Neuronal stem cell (in vitro differentiated cells): ENCODE data around the gene CAMK2B.
A peak's percentile ranks its signal among the peaks of the same experiment; 100 is the strongest.

Experiments
- DNase-seq: peaks from one replicate; pipeline ENCODE4 v3.0.0-alpha.2; 2013; ENCODE audit warnings: low spot score
- H2AFZ ChIP-seq: one replicate; pipeline ENCODE4 v1.6.1; 2013; ENCODE audit warnings: mild to moderate bottlenecking, low read length, inconsistent platforms
- H2AK5ac ChIP-seq: 2 replicates; pipeline ENCODE4 v1.6.1; 2013; ENCODE audit warnings: low read depth, mild to moderate bottlenecking, inconsistent platforms, low read length, moderate library complexity, mixed read lengths
- H2BK120ac ChIP-seq: 2 replicates; pipeline ENCODE4 v1.6.1; 2013; ENCODE audit warnings: low read depth, mild to moderate bottlenecking, inconsistent platforms, low read length, moderate library complexity, mixed read lengths
- H2BK12ac ChIP-seq: one replicate; pipeline ENCODE4 v1.6.1; 2013; ENCODE audit warnings: low read length, inconsistent platforms
- H2BK15ac ChIP-seq: 2 replicates; pipeline ENCODE4 v1.6.1; 2013; ENCODE audit warnings: mild to moderate bottlenecking, low read length, inconsistent platforms, mixed read lengths
- H2BK5ac ChIP-seq: one replicate; pipeline ENCODE4 v1.6.1; 2013; ENCODE audit warnings: inconsistent platforms, mild to moderate bottlenecking, low read length, moderate library complexity
- H3K14ac ChIP-seq: one replicate; pipeline ENCODE4 v1.6.1; 2013; ENCODE audit warnings: low read length, inconsistent platforms
- H3K18ac ChIP-seq: 2 replicates; pipeline ENCODE4 v1.6.1; 2013; ENCODE audit warnings: low read length, inconsistent platforms
- H3K23ac ChIP-seq: 2 replicates; pipeline ENCODE4 v1.6.1; 2013; ENCODE audit warnings: low read depth, mild to moderate bottlenecking, mixed read lengths, low read length, inconsistent platforms; ENCODE audit not compliant: poor library complexity
- H3K27ac ChIP-seq: replicated peaks from 3 replicates; pipeline ENCODE4 v1.5.1; 2013; ENCODE audit warnings: low read length, inconsistent platforms
- H3K27me3 ChIP-seq, 3 experiments: 2 replicates each; pipeline ENCODE4 v1.6.1; 2013; ENCODE audit warnings: low read length in 3 of 3, mild to moderate bottlenecking in 2 of 3, inconsistent platforms in 1 of 3, low read depth in 1 of 3, mixed read lengths in 1 of 3, moderate library complexity in 1 of 3; ENCODE audit not compliant: control insufficient read depth in 3 of 3, insufficient read depth in 3 of 3
- H3K36me3 ChIP-seq, 2 donors: replicated peaks in 1 of 2; 2 replicates each; pipeline ENCODE4 v1.6.1; 2013; ENCODE audit warnings: low read length in 2 of 2; ENCODE audit not compliant: control insufficient read depth in 2 of 2, insufficient read depth in 2 of 2
- H3K4ac ChIP-seq: 2 replicates; pipeline ENCODE4 v1.6.1; 2013; ENCODE audit warnings: inconsistent platforms, mild to moderate bottlenecking, low read length, moderate library complexity
- H3K4me1 ChIP-seq, 2 donors: 1 replicate in 1 of 2; 2 replicates in 1 of 2; pipeline ENCODE4 v1.6.1; 2013; ENCODE audit warnings: low read length in 2 of 2, low read depth in 1 of 2; ENCODE audit not compliant: control insufficient read depth in 2 of 2, insufficient read depth in 1 of 2
- H3K4me2 ChIP-seq: one replicate; pipeline ENCODE4 v1.6.1; 2013; ENCODE audit warnings: mild to moderate bottlenecking, low read length, inconsistent platforms; ENCODE audit not compliant: insufficient read depth, poor library complexity, severe bottlenecking
- H3K4me3 ChIP-seq, 2 donors: 2 replicates each; pipeline ENCODE4 v1.5.1; 2013; ENCODE audit warnings: low read length in 2 of 2, mild to moderate bottlenecking in 2 of 2, inconsistent platforms in 1 of 2, moderate library complexity in 1 of 2
- H3K79me1 ChIP-seq: one replicate; pipeline ENCODE4 v1.6.1; 2013; ENCODE audit warnings: low read depth, mild to moderate bottlenecking, inconsistent platforms, low read length, moderate library complexity
- H3K9ac ChIP-seq: one replicate; pipeline ENCODE4 v1.6.1; 2013; ENCODE audit warnings: mild to moderate bottlenecking, low read depth, low read length, inconsistent platforms; ENCODE audit not compliant: poor library complexity
- H3K9me3 ChIP-seq, 2 donors: replicated peaks in 1 of 2; 2 replicates each; pipeline versions ENCODE3 to v1.6.1; 2013; ENCODE audit warnings: low read length in 2 of 2, mild to moderate bottlenecking in 2 of 2, inconsistent platforms in 1 of 2, low read depth in 1 of 2, mixed read lengths in 1 of 2, moderate library complexity in 1 of 2; ENCODE audit not compliant: control insufficient read depth in 2 of 2, insufficient read depth in 1 of 2
- H4K8ac ChIP-seq: one replicate; pipeline ENCODE4 v1.6.1; 2013; ENCODE audit warnings: low read depth, mild to moderate bottlenecking, inconsistent platforms, low read length, moderate library complexity
- H4K91ac ChIP-seq: one replicate; pipeline ENCODE4 v1.6.1; 2013; ENCODE audit warnings: low read length, low read depth, mild to moderate bottlenecking, inconsistent platforms; ENCODE audit not compliant: poor library complexity
- WGBS, 2 donors: extraction: QIAGEN DNeasy Blood & Tissue Kit; methylation state at CpG; one replicate each; pipeline ENCODE4 v1.1.7; 2013; ENCODE audit warnings: missing lambda C conversion rate in 2 of 2, mixed read lengths in 1 of 2; ENCODE audit not compliant: insufficient read length in 2 of 2, insufficient replicate concordance in 1 of 2; ENCODE audit errors: extremely low coverage in 2 of 2; 5-methylcytosine and 5-hydroxymethylcytosine counted together

Gene CAMK2B

DNA sequence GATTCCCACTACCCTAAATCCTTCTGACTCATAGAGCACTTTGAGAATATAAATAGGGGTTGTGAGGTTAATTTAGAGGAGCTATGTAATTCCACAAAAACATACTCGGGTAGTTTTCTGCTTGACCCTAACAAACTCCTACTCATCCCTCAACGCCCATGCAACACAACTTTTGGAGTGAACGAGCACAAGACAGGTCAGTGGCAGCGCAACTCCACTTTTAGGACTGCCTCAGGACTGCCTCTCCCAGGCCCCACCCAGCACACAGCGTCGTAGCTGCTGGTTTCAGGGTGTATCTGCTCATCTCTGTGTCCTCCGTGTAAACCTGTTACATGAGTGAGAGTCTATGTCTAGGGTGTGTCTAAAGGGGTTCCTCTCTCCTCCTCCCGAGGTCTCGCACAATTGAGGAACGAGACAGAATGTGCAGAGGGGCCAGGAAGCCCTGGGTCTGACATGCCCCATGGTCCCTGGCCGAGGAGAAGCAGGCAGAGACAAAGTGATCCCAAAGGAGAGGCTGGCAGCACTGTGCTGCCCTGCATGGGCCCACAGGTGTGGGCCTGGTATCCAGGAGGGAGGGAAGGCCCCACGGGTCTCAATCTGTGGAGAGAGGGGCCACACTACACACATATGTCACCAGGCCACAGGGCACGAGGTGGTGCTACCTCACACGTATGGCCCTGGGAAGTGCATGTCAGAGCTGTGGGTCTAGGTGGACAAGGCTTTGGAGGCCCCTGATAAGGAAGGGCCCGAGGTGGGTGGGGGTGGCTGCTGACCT is 45.5 kb downstream of the CAMK2B start:
- no peak overlapping the region for H3K27ac ChIP-seq
- H4K91ac ChIP-seq = peak overlapping the region; percentile 32
- DNase-seq = no peak
- no peak overlapping the region for H4K8ac ChIP-seq
- H3K27me3 ChIP-seq = peaks cover 0 to 44% (median 0%) of the 10 kb centered on the region in 3 experiments
- H3K4me3 ChIP-seq = no peak overlapping the region
- no peak overlapping the region for H2AFZ ChIP-seq
- peaks cover 10 to 18% of the 10 kb centered on the region in 2 donors for H3K4me1 ChIP-seq
- WGBS, 2 donors = no CpG with 5 or more reads among the region's 15 CpGs
- no peak overlapping the region for H3K9ac ChIP-seq
- H2BK12ac ChIP-seq = no peak overlapping the region
- no peak overlapping the region for H2BK5ac ChIP-seq
- H3K36me3 ChIP-seq = no peaks in the 10 kb centered on the region
- H3K79me1 ChIP-seq = no peaks in the 10 kb centered on the region
- peak overlapping the region; percentile 69 for H2BK15ac ChIP-seq
- H2AK5ac ChIP-seq = peak overlapping the region; percentile 37
- H2BK120ac ChIP-seq = no peak overlapping the region
- H3K14ac ChIP-seq = no peak overlapping the region
- H3K4ac ChIP-seq = peak overlapping the region; percentile 85
- H3K18ac ChIP-seq = peak overlapping the region; percentile 45
- H3K9me3 ChIP-seq = no peaks in the 10 kb centered on the region
- no peak overlapping the region for H3K4me2 ChIP-seq
- H3K23ac ChIP-seq = peak overlapping the region; percentile 76

DNA sequence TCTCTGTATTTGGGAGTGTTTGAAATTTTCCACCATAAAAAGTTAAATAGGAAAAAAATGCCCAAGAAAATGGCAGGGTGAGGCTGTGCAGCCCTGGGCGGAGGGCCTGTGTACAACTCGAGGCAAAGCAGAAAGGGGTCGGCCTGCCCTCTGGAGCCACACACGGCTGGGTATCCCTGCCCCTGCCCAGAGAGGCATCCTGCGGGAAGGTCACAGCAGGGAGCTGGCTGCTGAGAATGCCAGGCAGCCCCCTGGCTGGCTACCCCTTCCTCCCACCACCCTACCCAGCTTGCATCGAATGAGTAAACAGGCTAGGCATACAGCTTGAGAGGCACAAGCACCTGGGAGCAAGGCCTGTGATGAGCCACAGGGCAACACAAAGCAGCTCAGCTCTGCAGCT is 46.1 kb downstream of the CAMK2B start:
- Histone ChIP-seq H3K4ac (no peak overlapping the region), H3K4me3 (no peak overlapping the region), H2BK5ac (no peak overlapping the region), H3K9ac (no peak overlapping the region), H2AFZ (no peak overlapping the region), H2BK15ac (no peak overlapping the region), H3K27me3 (peaks cover 0 to 50% (median 0%) of the 10 kb centered on the region in 3 experiments), H3K4me2 (no peak overlapping the region), H3K79me1 (no peaks in the 10 kb centered on the region), H2BK120ac (no peak overlapping the region), H3K9me3 (no peaks in the 10 kb centered on the region), H3K36me3 (no peaks in the 10 kb centered on the region), H2AK5ac (no peak overlapping the region), H2BK12ac (no peak overlapping the region), H3K23ac (no peak overlapping the region), H3K18ac (no peak overlapping the region), H4K8ac (no peak overlapping the region), H3K27ac (no peak overlapping the region), H3K14ac (no peak overlapping the region), H4K91ac (peak overlapping the region; percentile 34), H3K4me1 (peaks cover 10 to 16% of the 10 kb centered on the region in 2 donors)
- WGBS, 2 donors = no CpG with 5 or more reads among the region's 6 CpGs
- no peak for DNase-seq

DNA sequence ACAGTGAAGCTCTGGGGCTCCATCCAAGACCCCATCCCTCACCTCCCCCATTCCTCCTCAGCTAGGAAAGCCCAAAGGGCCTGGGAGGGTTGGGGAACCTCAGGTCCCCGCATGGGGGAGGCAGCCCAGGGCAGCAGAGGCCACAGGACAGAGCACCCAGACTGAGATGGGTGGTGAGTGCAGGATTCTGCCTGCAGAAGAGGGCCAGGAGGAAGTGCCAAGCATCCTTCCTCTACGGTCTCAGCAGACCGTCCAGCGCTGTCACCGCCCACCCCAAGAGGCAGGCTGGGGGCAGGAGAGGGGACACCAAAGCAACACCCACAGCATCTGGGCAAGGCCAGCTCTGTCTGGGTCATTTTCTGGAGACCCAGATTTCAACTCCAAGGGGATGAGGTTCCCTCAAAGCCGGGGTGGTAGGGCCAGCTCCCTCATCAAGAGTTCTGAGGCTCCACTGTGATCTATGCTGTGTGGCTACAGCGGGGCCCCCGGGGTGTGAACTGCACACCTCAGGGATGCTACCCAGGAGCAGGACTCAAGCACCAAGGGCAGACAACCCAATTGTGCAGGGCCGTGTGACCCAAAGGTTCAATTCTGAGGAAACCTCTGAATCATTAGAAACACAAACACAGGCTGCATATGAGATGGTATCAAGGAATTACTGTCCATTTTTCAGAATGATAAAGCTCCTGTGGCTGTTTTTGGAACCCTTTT is 46.8 kb downstream of the CAMK2B start:
- Histone ChIP-seq H3K4me3 (no peak overlapping the region), H3K4me2 (no peak overlapping the region), H3K36me3 (no peaks in the 10 kb centered on the region), H2BK15ac (peak overlapping the region; percentile 38), H3K14ac (peak overlapping the region; percentile 51), H3K23ac (no peak overlapping the region), H4K91ac (no peak overlapping the region), H4K8ac (no peak overlapping the region), H2BK5ac (no peak overlapping the region), H3K4ac (no peak overlapping the region), H3K27ac (no peak overlapping the region), H3K9ac (no peak overlapping the region), H2BK120ac (no peak overlapping the region), H3K9me3 (no peaks in the 10 kb centered on the region), H3K79me1 (no peaks in the 10 kb centered on the region), H2AK5ac (peak overlapping the region; percentile 3), H3K4me1 (peaks cover 10 to 16% of the 10 kb centered on the region in 2 donors), H2BK12ac (peak overlapping the region; percentile 63), H3K18ac (peak overlapping the region; percentile 72), H2AFZ (no peak overlapping the region), H3K27me3 (peaks cover 0 to 54% (median 0%) of the 10 kb centered on the region in 3 experiments)
- WGBS, 2 donors = no CpG with 5 or more reads among the region's 9 CpGs
- no peak for DNase-seq

DNA sequence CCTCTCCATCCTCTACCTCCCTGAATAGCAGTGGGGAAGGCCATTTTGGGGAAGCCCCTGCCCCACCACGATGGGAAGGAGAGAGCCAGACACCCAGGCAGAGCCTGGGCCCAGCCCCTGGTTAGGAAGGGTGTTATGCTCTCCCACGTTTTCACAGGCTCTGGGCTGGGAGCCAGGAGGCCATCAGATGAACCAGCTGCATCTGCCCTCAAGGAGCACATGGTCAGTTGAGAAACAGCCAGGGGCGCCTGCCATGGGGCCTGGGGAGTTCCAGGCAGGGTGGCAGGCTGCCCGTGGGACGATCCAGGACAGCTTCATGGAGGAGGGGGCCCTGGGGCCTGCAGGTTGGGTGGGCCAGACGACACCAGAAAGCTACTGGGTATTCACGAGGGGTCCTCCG is 47.5 kb downstream of the CAMK2B start:
- Histone ChIP-seq H3K27ac (no peak overlapping the region), H3K4me1 (peaks cover 10 to 17% of the 10 kb centered on the region in 2 donors), H3K9ac (no peak overlapping the region), H3K27me3 (peaks cover 0 to 52% (median 0%) of the 10 kb centered on the region in 3 experiments), H2BK12ac (no peak overlapping the region), H3K4ac (no peak overlapping the region), H3K79me1 (no peaks in the 10 kb centered on the region), H3K4me3 (no peak overlapping the region), H4K91ac (no peak overlapping the region), H3K9me3 (no peaks in the 10 kb centered on the region), H2BK5ac (no peak overlapping the region), H4K8ac (no peak overlapping the region), H2AK5ac (peak overlapping the region; percentile 35), H3K18ac (peak overlapping the region; percentile 49), H2BK15ac (peak overlapping the region; percentile 38), H2BK120ac (no peak overlapping the region), H3K23ac (peak overlapping the region; percentile 11), H3K36me3 (no peaks in the 10 kb centered on the region), H3K4me2 (no peak overlapping the region), H3K14ac (no peak overlapping the region), H2AFZ (no peak overlapping the region)
- no peak for DNase-seq
- whole genome bisulfite sequencing, 2 donors = no CpG with 5 or more reads among the region's 8 CpGs
